Ishikawa (cell line): Measurements from ENCODE around the gene SCGB3A2.

Source experiments
- CEBPB ChIP-seq: IDR thresholded peaks from 2 replicates; pipeline ENCODE4 v1.6.1; 2012
- CREB1 ChIP-seq: IDR thresholded peaks from 2 replicates; pipeline ENCODE4 v1.6.1; 2012; ENCODE audit warnings: low read depth
- EGR1 ChIP-seq: IDR thresholded peaks from 2 replicates; pipeline ENCODE4 v1.6.1; 2012
- EP300 ChIP-seq: IDR thresholded peaks from 2 replicates; pipeline ENCODE4 v1.6.1; 2012; ENCODE audit warnings: borderline replicate concordance
- FOXM1 ChIP-seq: IDR thresholded peaks from 2 replicates; pipeline ENCODE4 v1.6.1; 2012; ENCODE audit warnings: low read depth, borderline replicate concordance
- NFIC ChIP-seq: IDR thresholded peaks from 2 replicates; pipeline ENCODE4 v1.6.1; 2012
- RAD21 ChIP-seq: IDR thresholded peaks from 2 replicates; pipeline ENCODE4 v1.6.1; 2012; ENCODE audit warnings: low read depth
- REST ChIP-seq: IDR thresholded peaks from 2 replicates; pipeline ENCODE4 v1.6.1; 2012; ENCODE audit warnings: low read depth, mild to moderate bottlenecking
- TAF1 ChIP-seq: IDR thresholded peaks from 2 replicates; pipeline ENCODE4 v1.6.1; 2012; ENCODE audit warnings: low read depth, mild to moderate bottlenecking
- TCF12 ChIP-seq: IDR thresholded peaks from 2 replicates; pipeline ENCODE4 v1.6.1; 2012; ENCODE audit warnings: low read depth
- TEAD4 ChIP-seq: IDR thresholded peaks from 2 replicates; pipeline ENCODE4 v1.6.1; 2012
- YY1 ChIP-seq: IDR thresholded peaks from 2 replicates; pipeline ENCODE4 v1.6.1; 2012; ENCODE audit warnings: low read depth
- ZBTB7A ChIP-seq: IDR thresholded peaks from 2 replicates; pipeline ENCODE4 v1.6.1; 2012; ENCODE audit warnings: low read depth
- TF ChIP-seq, protein P1 (sequence below): IDR thresholded peaks from 2 replicates; pipeline ENCODE4 v1.6.1; 2012
- TF ChIP-seq, protein P2 (sequence below): IDR thresholded peaks from 2 replicates; pipeline ENCODE4 v1.6.1; 2012

Gene SCGB3A2

GRCh38 chr5:147898875-147899401, 20.4 kb downstream of the SCGB3A2 start:
- TF ChIP-seq REST, result no peak
- TF ChIP-seq TCF12, result no peak
- TF ChIP-seq YY1, result no peak
- TF ChIP-seq TEAD4, result no peak
- no peak for TF ChIP-seq CREB1
- no peak for TF ChIP-seq RAD21
- TF ChIP-seq CEBPB, result no peak
- TF ChIP-seq, protein P1, sequence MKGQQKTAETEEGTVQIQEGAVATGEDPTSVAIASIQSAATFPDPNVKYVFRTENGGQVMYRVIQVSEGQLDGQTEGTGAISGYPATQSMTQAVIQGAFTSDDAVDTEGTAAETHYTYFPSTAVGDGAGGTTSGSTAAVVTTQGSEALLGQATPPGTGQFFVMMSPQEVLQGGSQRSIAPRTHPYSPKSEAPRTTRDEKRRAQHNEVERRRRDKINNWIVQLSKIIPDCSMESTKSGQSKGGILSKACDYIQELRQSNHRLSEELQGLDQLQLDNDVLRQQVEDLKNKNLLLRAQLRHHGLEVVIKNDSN, result no peak
- TF ChIP-seq EGR1, result no peak
- no peak for TF ChIP-seq TAF1
- no peak for TF ChIP-seq EP300
- TF ChIP-seq FOXM1, result no peak
- no peak for TF ChIP-seq NFIC
- TF ChIP-seq ZBTB7A, result no peak

DNA sequence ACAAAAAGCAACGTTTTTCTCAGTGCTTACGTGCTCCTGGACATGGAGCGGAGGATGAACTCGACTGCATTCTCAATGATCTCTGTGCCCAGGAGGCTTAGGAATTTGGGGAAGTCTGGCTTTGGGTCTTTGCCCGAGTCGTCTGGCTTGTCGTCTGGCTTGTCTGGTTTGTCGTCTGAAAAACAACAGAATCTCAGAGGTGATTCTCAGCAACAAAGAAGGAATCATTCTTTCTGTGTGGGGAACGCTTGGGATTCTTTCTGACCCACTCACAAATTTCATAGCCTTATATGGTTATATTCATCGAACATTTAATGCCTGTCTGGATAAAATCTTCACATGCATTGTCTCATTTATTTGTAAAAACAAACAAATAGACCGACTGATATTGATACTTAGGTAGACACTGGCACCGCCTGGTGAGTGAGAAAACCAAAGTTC, 23.1 kb downstream of the SCGB3A2 start:
- no peak for TF ChIP-seq TAF1
- TF ChIP-seq, protein P1, result no peak
- no peak for TF ChIP-seq REST
- no peak for TF ChIP-seq EGR1
- no peak for TF ChIP-seq YY1
- TF ChIP-seq TEAD4, result no peak
- TF ChIP-seq, protein P2, sequence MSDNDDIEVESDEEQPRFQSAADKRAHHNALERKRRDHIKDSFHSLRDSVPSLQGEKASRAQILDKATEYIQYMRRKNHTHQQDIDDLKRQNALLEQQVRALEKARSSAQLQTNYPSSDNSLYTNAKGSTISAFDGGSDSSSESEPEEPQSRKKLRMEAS, result no peak
- TF ChIP-seq FOXM1, result no peak
- TF ChIP-seq ZBTB7A, result no peak
- TF ChIP-seq CREB1, result no peak
- no peak for TF ChIP-seq NFIC
- no peak for TF ChIP-seq TCF12
- TF ChIP-seq EP300, result no peak
- no peak for TF ChIP-seq RAD21
- TF ChIP-seq CEBPB, result no peak

- TF ChIP-seq TEAD4, result no peak
- TF ChIP-seq EP300, result no peak
- no peak for TF ChIP-seq TAF1
- TF ChIP-seq FOXM1, result no peak
- TF ChIP-seq ZBTB7A, result no peak
- no peak for TF ChIP-seq EGR1
- TF ChIP-seq YY1, result no peak
- TF ChIP-seq, protein P1, result no peak
- no peak for TF ChIP-seq RAD21
- no peak for TF ChIP-seq NFIC
- no peak for TF ChIP-seq TCF12
- TF ChIP-seq, protein P2, result no peak
Observed at GRCh38 chr5:147902609-147903115, 24.2 kb downstream of the SCGB3A2 start.

DNA sequence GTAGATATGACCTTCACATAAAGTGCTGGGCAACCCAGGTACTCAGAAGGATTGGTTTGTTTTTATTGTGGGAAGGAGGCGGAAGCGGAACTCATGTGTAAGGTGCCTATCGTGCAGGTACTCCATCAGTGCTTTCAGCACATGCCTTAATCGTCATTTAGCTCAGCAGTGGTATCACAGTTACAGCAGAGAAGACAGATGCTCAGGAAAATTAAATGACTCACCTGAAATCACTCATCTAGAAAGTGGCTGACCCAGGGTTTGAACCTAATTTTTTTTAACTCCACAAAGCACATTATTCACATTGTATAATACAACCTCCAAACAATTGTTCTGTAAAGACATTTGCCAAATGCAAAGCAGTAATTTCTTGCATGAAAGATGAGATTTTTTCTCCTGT, 25.6 kb downstream of the SCGB3A2 start:
- TF ChIP-seq TCF12 (no peak), REST (no peak), YY1 (no peak), ZBTB7A (no peak), CEBPB (no peak), EP300 (no peak), NFIC (no peak), EGR1 (no peak), FOXM1 (no peak), RAD21 (no peak)
- TF ChIP-seq, protein P1, result no peak
